Kidney (tissue), 14 donors: ENCODE measurements around the gene KLHL7. TPM values are rescaled to one million over a fixed set of nuclear protein-coding genes. Genes with fewer than 3 reads are reported as not detected.

Experiments
- DNase-seq, 5 donors: peaks; one replicate each; pipeline ENCODE4 v3.0.0-alpha.2; 2013 to 2020
- FAIRE-seq: peaks from 2 replicates; lab custom pipeline; 2012; peaks lifted over from hg19 to GRCh38; lab: Jason Lieb, UNC
- H3K27ac ChIP-seq, 2 donors: one replicate each; pipeline ENCODE4 v1.7.0; 2013; ENCODE audit warnings: low read depth in 2 of 2, low read length in 2 of 2, inconsistent platforms in 1 of 2
- H3K27me3 ChIP-seq: one replicate; pipeline ENCODE4 v1.7.1; 2013; ENCODE audit warnings: low read length, inconsistent platforms; ENCODE audit not compliant: control insufficient read depth, insufficient read depth
- H3K36me3 ChIP-seq, 3 donors: one replicate each; pipeline versions ENCODE4 v1.7.0 to v1.7.1; 2013; ENCODE audit warnings: low read length in 3 of 3, control low read depth in 1 of 3, inconsistent platforms in 1 of 3; ENCODE audit not compliant: insufficient read depth in 3 of 3, control insufficient read depth in 2 of 3
- H3K4me1 ChIP-seq, 3 donors: one replicate each; pipeline versions ENCODE4 v1.7.0 to v1.7.1; 2013; ENCODE audit warnings: low read length in 3 of 3, inconsistent platforms in 1 of 3, low read depth in 1 of 3; ENCODE audit not compliant: control insufficient read depth in 2 of 3, insufficient read depth in 2 of 3
- H3K4me3 ChIP-seq, 3 donors: one replicate each; pipeline versions ENCODE4 v1.7.0 to v1.8.1; 2013; ENCODE audit warnings: low read length in 3 of 3, control low read depth in 1 of 3, inconsistent platforms in 1 of 3
- H3K9ac ChIP-seq, 3 donors: one replicate each; pipeline versions ENCODE4 v1.7.0 to v1.7.1; 2013; ENCODE audit warnings: low read length in 3 of 3, control low read depth in 1 of 3, inconsistent platforms in 1 of 3
- H3K9me3 ChIP-seq, 3 donors: one replicate each; pipeline versions ENCODE4 v1.7.0 to v1.7.1; 2013; ENCODE audit warnings: low read length in 3 of 3, control low read depth in 1 of 3, inconsistent platforms in 1 of 3; ENCODE audit not compliant: control insufficient read depth in 2 of 3, insufficient read depth in 1 of 3
- CTCF ChIP-seq: IDR thresholded peaks from 3 replicates; pipeline ENCODE4 v1.5.1; 2012; ENCODE audit warnings: mild to moderate bottlenecking, moderate library complexity, borderline replicate concordance; ENCODE audit not compliant: insufficient read depth; ENCODE audit errors: extremely low read depth
- intact Hi-C: fragments of 100-400 bp; cut with DNase I; formaldehyde crosslinking; loops from one replicate; pipeline ENCODE4 v1.11.1; 2022
- polyA plus RNA-seq: library from polyadenylated mRNA; stranded (reverse); fragments of 350-450 nt; fragmentation: Illumina TruSeq; extraction: RNeasy Lipid Tissue Mini Kit (QIAGEN cat#74804); gene quantifications from one replicate; pipeline ENCODE4 v1.2.3, GENCODE V29; 2014; ENCODE audit warnings: low read depth, low replicate concordance; ENCODE audit not compliant: insufficient read depth
- total RNA-seq: library from RNA; stranded (reverse); fragmentation: NEBNext Ultra II Directional; extraction: Animal tissue kit (Norgen Biotek cat#: 25700); gene quantifications from one replicate; pipeline ENCODE4 v1.2.1, GENCODE V29; 2021
- donor health status: control.
- donor health status: control.
- donor health status: control.
- donor health status: control.
- donor health status: control.
- donor health status: DM: yes; HTN: yes; CAD: no.
- donor health status: Normal renal cell carcinoma (clear cell type).

The KLHL7 gene
- total and polyA plus RNA-seq, 2 donors from 2014 or later: 13.3 to 20.6 TPM

DNA sequence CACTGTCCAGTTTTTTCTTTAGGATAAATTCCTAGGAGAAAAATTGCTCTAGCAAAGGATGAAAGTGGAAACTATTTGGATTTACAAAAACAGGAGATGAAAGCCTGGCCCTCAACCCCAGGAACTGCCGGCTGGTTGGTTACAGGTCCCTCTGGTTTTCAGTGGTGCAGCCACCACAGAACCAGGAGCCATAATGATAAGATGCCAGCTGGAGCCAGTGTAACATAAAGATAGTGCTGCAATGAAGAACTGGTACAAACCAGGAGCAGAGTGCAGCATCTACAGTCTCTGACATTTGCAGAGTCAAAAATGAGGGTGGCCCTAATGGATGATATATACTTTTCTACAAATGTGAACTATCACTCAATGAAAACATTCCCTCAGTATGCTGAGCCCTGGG lies 55.9 kb downstream of the KLHL7 start:
- H3K36me3 ChIP-seq: peaks cover 0 to 2% (median 0%) of the 10 kb centered on the region in 3 donors
- DNase-seq: no peak
- no peak for FAIRE-seq

DNA sequence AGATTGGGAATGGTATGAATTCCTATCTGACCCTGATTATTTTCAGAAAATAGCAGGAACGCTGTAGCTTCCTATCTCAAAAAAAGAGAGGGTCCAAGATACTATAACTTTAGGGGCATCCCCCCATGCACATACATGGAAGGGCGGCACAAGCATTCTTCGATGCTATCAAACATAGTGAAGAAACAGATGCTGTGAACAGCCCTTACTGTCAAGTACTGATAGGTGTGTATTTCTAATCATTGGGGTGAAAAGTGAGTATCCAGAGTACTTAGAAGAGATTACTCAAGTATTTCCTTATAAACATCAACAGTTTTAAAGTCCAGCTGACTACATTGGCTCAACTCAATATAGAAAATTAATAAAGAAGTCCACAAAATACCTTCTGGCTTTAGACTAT lies 59.3 kb downstream of the KLHL7 start:
- DNase-seq (no peak), FAIRE-seq (no peak)
- intact Hi-C loops: no loop called here
- Histone ChIP-seq H3K4me1 (peaks cover 0 to 2% (median 0%) of the 10 kb centered on the region in 3 donors), H3K4me3 (no peak overlapping the region), H3K9me3 (no peaks in the 10 kb centered on the region), H3K9ac (no peak overlapping the region), H3K27me3 (no peaks in the 10 kb centered on the region), H3K36me3 (peaks cover 0 to 2% (median 0%) of the 10 kb centered on the region in 3 donors), H3K27ac (no peak overlapping the region)
- no peak for TF ChIP-seq CTCF

More for the DNA sequence above, 55.9 kb downstream of the KLHL7 start:
- Histone ChIP-seq H3K9ac (no peak overlapping the region), H3K27me3 (no peaks in the 10 kb centered on the region), H3K27ac (no peak overlapping the region), H3K4me3 (no peak overlapping the region), H3K9me3 (no peaks in the 10 kb centered on the region), H3K4me1 (peaks cover 0 to 2% (median 0%) of the 10 kb centered on the region in 3 donors)
- intact Hi-C loops: no loop called here
- TF ChIP-seq CTCF: no peak

DNA sequence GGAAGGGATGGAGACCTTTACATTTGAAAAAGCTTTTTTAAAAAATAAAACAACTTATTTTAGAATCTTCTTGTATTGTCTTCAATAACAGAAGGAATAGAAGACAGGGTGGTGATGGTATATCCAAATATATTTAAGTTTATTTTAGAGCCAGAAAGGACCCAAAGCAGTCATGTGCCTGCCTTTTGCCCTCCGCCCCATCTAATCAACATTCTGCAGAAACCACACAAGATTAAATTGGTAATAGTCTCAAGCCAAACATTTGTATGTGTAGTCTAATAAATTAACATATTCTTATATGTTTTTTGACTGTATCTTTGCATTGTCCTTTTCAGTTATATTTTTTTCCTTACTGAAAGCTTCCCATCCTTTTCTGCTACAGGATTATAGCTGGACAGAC lies 59.7 kb downstream of the KLHL7 start:
- Histone ChIP-seq H3K36me3 (peaks cover 0 to 2% (median 0%) of the 10 kb centered on the region in 3 donors), H3K9me3 (no peaks in the 10 kb centered on the region), H3K27ac (no peak overlapping the region), H3K9ac (no peak overlapping the region), H3K27me3 (no peaks in the 10 kb centered on the region), H3K4me3 (no peak overlapping the region), H3K4me1 (no peaks in the 10 kb centered on the region)
- DNase-seq (no peak), FAIRE-seq (no peak)
- no peak for TF ChIP-seq CTCF
- intact Hi-C loops: no loop called here

DNA sequence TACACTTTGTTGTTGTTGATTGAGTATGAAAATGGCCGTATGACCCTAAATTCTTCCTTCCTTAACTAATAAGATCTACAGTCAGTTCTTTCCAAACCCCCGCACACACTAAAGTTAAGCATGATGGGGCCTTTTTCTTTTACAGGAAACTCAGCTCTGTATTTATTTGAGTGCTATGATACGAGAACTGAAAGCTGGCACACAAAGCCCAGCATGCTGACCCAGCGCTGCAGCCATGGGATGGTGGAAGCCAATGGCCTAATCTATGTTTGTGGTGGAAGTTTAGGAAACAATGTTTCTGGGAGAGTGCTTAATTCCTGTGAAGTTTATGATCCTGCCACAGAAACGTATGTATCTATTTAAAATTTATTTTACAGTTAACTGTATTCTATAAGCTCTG lies 62.1 kb downstream of the KLHL7 start:
- H3K27ac ChIP-seq: no peak overlapping the region
- H3K4me3 ChIP-seq: no peak overlapping the region
- FAIRE-seq: no peak
- no peak for DNase-seq
- H3K4me1 ChIP-seq: no peaks in the 10 kb centered on the region
- H3K9me3 ChIP-seq: no peaks in the 10 kb centered on the region
- intact Hi-C loops: no loop called here
- H3K36me3 ChIP-seq: peaks cover 0 to 2% (median 0%) of the 10 kb centered on the region in 3 donors
- no peak for TF ChIP-seq CTCF
- H3K27me3 ChIP-seq: no peaks in the 10 kb centered on the region
- H3K9ac ChIP-seq: no peak overlapping the region
